ENCODE results near the gene AP3S2.
"Not testable (repeated sequence)": the region's sequence is repeated elsewhere in the genome, so short reads cannot be mapped to it uniquely, and the experiment has no call there.

Gene AP3S2

GRCh38 chr15:89836267-89837133, 57.3 kb downstream of the AP3S2 start:
- no peak for DNase-seq (ENCODE audit: low read depth in 1 of 2, low spot score in 1 of 2)

GRCh38 chr15:89835176-89835564, 58.6 kb downstream of the AP3S2 start:
- no peak for DNase-seq (ENCODE audit: low read depth in 1 of 2, low spot score in 1 of 2)

GRCh38 chr15:89834465-89835175, 59.2 kb downstream of the AP3S2 start:
- not testable (repeated sequence) for DNase-seq (ENCODE audit: low read depth in 1 of 2, low spot score in 1 of 2)

GRCh38 chr15:89833966-89834365, 59.8 kb downstream of the AP3S2 start:
- no peak for DNase-seq (ENCODE audit: low read depth in 1 of 2, low spot score in 1 of 2)

GRCh38 chr15:89830639-89831038, 63.2 kb downstream of the AP3S2 start:
- DNase-seq (ENCODE audit: low read depth in 1 of 2, low spot score in 1 of 2) = no peak

GRCh38 chr15:89829616-89830440, 64.0 kb downstream of the AP3S2 start:
- DNase-seq (ENCODE audit: low read depth in 1 of 2, low spot score in 1 of 2) = no peak

GRCh38 chr15:89829161-89829560, 64.6 kb downstream of the AP3S2 start:
- DNase-seq (ENCODE audit: low read depth in 1 of 2, low spot score in 1 of 2) = no peak

GRCh38 chr15:89828281-89829145, 65.3 kb downstream of the AP3S2 start:
- no peak for DNase-seq (ENCODE audit: low read depth in 1 of 2, low spot score in 1 of 2)

- DNase-seq (ENCODE audit: low read depth in 1 of 2, low spot score in 1 of 2) = no peak
These were observed 66.0 kb downstream of the AP3S2 start for GRCh38 chr15:89827829-89828228.

GRCh38 chr15:89826671-89827655, 66.8 kb downstream of the AP3S2 start:
- DNase-seq (ENCODE audit: low read depth in 1 of 2, low spot score in 1 of 2) = no peak

GRCh38 chr15:89825271-89825940, 68.4 kb downstream of the AP3S2 start:
- DNase-seq (ENCODE audit: low read depth in 1 of 2, low spot score in 1 of 2) = no peak

- DNase-seq (ENCODE audit: low read depth in 1 of 2, low spot score in 1 of 2) = no peak
These were observed 69.3 kb downstream of the AP3S2 start for GRCh38 chr15:89824607-89824867.

GRCh38 chr15:89823836-89824606, 69.8 kb downstream of the AP3S2 start:
- no peak for DNase-seq (ENCODE audit: low read depth in 1 of 2, low spot score in 1 of 2)

- no peak for DNase-seq (ENCODE audit: low read depth in 1 of 2, low spot score in 1 of 2)
These were observed 70.7 kb downstream of the AP3S2 start for GRCh38 chr15:89822951-89823711.

- DNase-seq (ENCODE audit: low read depth in 1 of 2, low spot score in 1 of 2) = no peak
These were observed 71.2 kb downstream of the AP3S2 start for GRCh38 chr15:89822611-89822950.

GRCh38 chr15:89822026-89822425, 71.8 kb downstream of the AP3S2 start:
- no peak for DNase-seq (ENCODE audit: low read depth in 1 of 2, low spot score in 1 of 2)

GRCh38 chr15:89820666-89821611, 72.9 kb downstream of the AP3S2 start:
- no peak for DNase-seq (ENCODE audit: low read depth in 1 of 2, low spot score in 1 of 2)

Data from activated T-helper 1 cell treated with anti-CD3 and anti-CD28 coated beads, Interleukin-2, amount 50 U/mL, for 16 hours (primary cell).